Islet precursor cell (in vitro differentiated cells): ENCODE results near the gene SSNA1.
A peak's percentile ranks its signal among the peaks of the same experiment; 100 is the strongest.

Experiments
- DNase-seq: peaks from one replicate; pipeline ENCODE4 v3.0.0-alpha.2; 2018

SSNA1 gene

DNA sequence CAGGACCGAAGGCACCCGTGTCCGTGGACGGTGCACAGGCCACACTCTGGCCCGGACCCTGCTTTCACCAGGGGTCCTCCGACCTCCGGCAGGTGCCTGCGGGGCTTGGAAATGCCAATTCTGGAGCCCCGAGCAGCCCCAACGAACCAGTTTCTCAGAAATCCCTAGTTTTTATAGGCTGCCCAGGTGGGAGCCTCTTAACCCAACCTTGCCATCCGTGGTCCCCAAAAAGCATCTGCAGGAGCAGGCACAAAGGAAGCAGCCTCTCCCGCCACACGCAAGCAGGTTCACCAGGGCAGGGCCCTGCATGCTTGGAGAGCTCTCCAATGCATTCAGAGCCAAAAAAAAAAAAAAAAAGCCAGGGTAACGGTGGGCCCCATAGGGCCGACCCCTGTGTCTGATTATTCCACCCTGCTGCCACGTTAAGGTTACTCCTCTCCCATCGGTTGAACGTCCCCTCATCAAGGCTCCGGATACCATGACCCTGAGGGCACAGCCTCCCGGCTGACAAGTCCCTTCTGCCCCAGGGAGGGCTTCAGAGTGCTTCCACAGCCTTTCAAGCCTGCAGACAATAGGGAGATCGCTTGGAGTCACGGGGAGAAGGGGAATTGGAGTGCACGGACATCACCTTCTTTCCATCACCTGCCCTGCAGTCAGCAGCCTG is 12.9 kb downstream of the SSNA1 start:
- DNase-seq = no peak

DNA sequence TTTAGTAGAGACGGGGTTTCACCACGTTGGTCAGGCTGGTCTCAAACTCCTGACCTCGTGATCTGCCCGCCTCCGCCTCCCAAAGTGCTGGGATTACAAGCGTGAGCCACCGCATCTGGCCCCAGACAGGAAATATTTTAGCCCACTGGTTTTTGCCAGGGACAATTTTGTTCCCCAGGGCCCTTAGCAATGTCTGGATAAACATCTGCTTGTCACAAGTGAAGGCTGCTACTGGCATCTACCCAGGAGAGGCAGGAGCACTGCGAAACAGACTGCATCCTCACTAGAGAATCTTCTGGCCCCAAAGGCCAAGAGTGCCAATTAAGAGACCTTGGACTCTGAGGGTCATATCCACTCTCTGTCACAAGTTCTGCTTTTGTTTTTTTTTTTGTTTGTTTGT is 14.5 kb downstream of the SSNA1 start:
- DNase-seq = no peak

DNA sequence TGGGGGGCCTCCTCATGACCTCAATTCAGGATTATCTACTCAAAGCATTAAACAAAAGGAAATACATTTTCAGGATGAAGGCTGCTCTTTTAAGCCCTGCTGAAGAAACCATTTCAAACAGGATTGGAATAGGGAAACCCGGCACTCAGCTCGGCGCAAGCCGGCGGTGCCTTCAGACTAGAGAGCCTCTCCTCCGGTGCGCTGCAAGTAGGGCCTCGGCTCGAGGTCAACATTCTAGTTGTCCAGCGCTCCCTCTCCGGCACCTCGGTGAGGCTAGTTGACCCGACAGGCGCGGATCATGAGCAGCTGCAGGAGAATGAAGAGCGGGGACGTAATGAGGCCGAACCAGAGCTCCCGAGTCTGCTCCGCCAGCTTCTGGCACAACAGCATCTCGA is 16.3 kb downstream of the SSNA1 start:
- DNase-seq = no peak

DNA sequence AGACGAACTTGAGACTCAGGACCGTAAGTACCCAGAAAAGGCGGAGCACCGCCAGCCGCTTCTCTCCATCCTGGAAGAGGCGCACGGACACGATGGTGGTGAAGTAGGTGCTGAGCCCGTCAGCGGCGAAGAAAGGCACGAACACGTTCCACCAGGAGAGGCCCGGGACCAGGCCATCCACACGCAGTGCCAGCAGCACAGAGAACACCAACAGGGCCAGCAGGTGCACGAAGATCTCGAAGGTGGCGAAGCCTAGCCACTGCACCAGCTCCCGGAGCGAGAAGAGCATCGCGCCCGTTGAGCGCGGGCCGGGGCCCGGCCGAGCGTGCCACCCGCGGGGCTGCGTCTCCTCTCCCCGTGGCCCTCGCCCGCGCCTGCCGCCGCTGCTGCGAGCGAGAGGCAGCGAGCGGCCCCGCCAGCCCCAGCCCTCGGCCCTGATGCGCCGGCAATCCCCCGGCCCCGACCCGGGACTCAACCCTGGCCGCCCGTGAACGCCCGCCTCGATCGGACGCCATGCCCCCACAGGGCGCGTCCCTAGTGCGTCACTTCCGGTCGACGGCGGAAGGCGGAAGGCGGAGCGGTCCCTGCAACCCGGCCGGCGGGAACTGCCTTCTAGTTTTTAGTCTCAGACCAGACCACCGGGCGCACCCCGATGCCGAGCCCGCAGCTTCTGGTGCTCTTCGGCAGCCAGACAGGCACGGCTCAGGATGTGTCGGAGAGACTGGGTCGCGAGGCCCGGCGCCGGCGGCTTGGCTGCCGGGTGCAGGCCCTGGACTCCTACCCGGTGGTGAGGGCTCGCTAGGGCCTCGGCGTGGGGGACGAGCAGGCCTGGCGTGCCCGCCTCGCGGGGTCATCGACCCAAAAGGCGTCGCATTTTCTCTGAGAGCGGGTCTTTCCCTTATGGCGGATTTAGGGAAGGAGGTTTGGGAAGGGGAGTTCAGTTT is 16.9 kb downstream of the SSNA1 start, which contains the start of the genes NDOR1 and TMEM203:
Gene NDOR1, plus strand, starts transcription at position 575 of the 944 bp plus-strand sequence. Its CDS starts 78 bp downstream, at position 653.
Gene TMEM203, minus strand, starts transcription at position 523 of the 944 bp plus-strand sequence. Its CDS starts 234 bp downstream, at position 289.
- peak; percentile 93 for DNase-seq

DNA sequence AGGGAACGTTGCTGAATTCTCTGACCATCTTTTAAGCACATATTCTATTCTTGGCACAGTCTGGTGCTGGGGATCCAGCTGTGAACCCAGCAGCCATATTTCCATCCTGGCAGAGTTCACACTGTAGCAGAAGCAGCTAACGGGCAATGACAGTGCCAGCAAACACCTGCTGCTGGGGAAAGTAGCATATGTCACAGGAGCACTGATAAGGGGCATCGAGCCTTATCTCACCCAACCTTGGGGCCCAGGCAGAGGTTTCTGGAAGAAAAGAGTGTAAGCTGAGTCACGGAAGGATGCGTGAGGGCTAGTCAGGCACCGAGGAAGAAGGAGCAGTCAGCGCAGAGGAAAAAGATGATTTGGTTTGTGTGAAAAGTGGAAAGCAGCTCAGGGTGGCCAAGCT is 18.1 kb downstream of the SSNA1 start:
- no peak for DNase-seq

DNA sequence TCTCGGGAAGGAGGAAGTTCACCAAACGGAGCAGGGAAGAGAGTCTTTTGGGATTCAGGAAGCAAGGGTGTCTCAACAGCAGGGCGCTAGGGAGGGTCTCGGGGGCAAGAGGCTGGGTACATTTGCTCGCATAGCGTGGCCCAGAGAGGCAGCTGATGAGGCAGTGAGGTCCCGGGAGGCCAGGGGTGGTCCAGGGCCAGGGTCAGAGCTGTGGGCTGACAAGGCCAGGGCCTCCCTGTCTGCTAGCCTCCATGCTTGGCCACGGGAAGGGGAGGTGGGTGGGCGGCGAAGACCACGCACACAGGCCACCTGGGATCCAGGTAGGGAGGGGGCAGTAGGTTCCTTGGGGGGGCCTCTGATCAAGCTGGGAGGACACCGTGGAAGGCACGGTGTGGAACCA is 23.1 kb downstream of the SSNA1 start:
- no peak for DNase-seq

DNA sequence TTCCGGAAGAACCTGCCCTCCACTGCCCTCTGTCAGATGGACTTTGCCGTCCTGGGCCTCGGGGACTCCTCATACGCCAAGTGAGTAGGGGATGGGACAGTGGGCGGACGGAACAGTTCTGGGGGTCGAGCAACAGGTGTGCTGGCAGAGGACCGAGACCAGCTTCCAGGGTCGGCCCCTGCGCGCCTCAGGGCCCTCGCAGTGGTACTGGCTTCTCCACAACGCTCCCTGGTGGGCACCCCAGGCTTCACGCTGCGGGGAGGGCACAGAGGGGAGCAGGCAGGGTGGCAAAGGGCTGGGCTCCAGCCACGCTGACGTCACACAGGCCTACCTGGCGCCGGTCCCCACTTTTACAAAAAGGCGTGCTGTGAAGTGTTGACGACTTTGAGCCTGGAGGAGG is 24.0 kb downstream of the SSNA1 start:
- DNase-seq = no peak

DNA sequence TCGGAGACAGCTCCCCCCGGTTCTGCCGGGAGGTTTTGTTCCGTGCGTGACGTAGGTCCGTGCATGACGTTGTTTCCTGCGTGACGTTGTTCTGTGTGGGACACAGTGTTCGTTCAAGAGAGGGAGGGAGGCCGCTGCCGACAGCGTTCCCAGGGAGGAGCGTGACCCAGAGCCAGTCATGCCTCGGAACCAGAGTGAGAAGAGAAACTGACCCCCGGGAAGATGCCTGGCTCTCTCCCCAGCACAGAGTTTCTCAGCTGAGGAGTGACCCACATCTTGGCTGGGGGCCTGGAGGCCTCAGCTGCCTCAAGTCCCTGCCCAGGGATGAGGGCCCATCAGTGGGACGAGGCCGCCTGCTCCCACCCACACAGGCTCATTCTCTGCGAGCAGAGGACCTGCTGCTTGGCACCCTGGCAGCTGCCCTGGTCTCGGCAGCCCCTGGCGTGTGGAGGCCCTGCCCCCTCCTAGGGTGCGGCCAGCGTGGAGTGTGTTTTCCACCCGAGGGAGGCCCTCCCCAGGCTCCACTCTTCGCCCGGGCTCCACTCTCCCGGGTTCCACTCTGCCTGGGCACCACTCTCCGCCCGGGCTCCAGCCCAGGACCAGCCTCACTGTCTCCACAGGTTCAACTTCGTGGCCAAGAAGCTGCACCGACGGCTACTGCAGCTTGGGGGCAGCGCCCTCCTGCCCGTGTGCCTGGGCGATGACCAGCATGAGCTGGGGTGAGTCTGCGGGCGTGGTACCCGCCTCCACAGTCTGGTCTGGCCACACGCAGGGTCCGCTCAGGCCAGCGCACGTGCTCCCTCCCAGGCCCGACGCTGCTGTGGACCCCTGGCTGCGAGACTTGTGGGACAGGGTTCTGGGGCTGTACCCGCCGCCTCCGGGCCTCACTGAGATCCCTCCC is 24.9 kb downstream of the SSNA1 start:
- DNase-seq = no peak

DNA sequence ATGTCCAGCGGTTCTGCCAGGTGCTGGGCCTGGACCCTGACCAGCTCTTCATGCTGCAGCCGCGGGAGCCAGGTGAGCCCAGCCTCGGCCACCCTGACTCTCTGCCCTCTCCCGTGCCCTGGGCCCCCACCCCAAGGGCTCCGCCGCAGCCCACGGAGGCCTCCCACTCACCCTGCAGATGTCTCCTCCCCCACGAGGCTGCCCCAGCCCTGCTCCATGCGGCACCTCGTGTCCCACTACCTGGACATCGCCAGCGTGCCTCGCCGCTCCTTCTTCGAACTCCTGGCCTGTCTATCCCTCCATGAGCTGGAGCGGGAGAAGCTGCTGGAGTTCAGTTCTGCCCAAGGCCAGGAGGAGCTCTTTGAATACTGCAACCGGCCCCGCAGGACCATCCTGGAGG is 26.1 kb downstream of the SSNA1 start:
- DNase-seq = no peak

DNA sequence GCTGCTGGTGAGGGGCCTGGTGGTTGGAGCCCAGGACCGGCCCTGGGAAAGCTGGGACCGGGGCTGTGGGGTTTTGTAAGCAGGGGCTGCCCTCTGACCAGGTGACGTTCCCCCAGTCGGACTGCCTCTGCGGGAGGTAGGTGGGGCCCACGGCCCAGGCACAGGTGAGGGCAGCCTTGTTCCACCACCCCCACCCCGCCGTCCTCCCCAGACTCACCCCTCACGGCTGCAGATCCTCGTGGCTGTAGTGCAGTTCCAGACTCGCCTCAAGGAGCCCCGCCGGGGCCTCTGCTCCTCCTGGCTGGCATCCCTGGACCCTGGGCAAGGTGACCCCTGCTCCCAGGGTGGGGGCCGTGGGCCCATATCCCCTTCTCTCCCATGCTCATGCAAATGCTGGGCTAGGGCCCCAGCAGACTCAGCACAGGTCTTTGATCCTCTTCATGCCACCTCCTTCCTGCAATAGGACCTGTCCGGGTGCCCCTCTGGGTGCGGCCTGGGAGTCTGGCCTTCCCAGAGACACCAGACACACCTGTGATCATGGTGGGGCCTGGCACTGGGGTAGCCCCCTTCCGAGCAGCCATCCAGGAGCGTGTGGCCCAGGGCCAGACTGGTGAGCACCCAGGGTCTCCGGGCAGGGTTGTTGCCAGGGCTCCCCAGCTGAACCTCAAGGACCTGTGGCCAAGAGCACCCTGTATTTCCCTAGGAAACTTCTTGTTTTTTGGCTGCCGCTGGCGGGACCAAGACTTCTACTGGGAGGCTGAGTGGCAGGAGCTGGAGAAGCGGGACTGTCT is 26.9 kb downstream of the SSNA1 start:
- DNase-seq = no peak

DNA sequence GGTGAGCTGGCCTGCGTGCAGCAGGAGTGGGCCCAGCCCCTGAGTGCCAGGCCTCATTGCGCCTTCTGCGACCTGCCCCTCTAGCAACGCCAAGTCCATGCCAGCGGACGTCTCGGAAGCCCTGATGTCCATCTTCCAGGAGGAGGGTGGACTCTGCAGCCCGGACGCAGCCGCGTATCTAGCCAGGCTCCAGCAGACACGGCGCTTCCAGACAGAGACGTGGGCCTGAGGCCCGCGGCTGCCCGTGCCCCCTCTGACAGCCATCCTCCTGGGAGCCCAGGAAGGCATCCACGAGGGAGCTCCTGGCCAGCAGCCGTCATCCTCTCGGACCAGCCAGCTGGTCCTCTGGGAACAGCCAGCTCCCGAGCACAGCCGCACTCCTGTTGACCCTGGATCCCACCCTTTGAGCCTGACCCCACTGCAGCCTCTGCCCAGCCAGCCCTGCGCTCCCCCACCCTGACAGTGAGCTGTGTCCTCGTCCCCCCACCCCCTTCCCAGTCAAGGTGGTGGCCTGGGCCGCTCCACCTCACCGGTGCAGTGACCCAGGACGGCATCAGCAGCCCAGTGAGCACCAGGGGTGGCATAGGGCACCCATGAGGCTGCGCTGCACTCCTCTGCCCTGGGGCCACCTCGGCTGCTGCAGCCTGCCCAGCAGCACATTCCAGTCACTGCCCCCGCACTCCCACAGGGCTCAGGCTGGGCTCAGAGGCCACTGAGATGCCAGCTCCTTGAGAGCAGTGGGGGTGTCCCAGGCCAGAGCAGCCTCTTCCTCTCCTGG is 27.9 kb downstream of the SSNA1 start:
- no peak for DNase-seq

DNA sequence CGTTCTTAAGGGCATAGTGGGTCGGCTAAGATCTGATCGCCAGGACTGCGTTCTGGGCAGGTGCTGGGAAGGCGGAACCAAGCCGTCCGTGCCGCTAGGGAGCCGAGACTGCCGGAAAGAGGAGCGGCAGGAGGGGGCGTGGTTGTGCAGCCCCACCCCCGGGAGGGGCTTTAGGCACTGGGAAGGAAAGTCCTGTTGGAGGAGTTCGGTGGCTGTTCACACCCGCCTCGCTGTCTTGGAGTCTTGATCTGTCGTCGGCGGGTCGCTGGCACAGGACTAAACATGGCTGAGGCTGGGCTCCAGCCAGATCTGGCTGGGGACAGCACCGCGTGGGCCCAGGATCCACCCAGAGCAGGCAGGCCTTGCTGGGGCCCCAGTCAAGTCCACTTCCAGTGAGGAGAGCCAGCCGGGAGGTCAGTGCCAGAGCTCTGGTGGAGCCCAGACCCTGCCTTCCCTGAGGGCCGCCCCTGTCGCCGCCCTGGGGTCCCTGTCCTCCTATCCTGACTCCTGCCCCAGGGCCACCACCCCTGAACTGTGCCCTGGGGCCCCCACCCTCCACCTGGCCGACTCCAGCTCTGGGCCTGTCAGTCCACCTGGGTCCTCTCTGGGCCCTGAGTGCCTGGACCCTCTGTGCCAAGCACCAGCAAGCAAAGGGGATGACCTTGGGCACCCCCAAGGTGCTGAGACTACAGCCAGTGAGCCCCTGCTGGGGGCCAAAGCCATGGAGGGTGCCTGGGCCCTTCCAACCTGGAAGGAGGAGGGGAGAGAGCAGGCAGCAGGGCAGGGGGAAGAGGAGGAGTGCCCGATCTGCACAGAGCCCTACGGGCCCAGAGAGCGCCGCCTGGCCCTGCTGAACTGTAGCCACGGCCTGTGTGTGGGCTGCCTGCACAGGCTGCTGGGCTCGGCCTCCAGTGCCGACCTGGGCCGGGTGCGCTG is 29.1 kb downstream of the SSNA1 start:
- DNase-seq = peak; percentile 87

DNA sequence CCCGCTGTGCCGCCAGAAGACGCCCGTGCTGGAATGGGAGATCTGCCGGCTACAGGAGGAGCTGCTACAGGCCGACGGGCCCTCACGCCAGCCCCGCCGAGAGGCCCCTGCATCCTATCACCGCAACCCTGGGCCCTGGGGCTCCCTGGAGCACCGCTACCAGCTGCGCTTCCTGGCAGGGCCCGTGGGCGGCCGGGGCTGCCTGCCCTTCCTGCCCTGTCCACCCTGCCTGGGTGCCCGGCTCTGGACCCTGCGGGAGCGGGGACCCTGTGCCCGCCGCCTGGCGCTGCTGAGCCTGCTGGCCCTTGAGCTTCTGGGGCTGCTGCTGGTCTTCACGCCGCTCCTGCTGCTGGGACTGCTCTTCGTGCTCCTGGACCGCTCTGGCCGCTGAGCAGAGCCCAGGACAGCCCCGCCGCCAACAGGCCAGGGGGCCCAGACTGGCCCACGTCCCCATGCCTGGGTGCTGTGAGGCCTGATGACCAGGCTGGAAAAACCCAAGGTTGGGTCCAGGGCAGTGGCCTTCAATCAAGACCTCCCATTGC is 29.8 kb downstream of the SSNA1 start:
- no peak for DNase-seq

DNA sequence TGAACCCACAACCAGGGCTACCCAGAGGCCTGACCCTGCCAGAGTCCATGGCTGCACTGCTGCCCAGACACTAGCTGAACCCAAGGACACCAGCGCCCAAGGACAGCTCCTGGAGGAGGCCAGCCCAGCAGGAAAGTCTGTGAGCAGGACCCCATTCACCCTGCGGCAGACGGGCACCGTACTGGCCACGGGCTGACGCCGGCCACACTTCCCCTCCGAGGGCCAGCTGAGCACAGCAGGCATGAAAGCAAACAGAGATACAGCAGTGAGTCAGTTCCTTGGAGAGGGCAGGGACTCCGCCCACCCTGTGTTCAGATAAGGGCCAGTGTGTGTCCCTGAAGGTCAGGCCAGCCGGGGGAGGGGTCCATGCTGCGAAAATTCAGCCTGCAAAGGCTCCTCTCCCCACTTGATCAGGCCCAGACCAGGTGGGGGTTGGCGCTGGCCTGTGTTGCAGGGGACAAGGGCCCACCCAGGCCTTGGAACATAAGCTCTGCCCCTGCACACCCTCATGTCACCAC is 30.3 kb downstream of the SSNA1 start:
- DNase-seq = peak; percentile 84

DNA sequence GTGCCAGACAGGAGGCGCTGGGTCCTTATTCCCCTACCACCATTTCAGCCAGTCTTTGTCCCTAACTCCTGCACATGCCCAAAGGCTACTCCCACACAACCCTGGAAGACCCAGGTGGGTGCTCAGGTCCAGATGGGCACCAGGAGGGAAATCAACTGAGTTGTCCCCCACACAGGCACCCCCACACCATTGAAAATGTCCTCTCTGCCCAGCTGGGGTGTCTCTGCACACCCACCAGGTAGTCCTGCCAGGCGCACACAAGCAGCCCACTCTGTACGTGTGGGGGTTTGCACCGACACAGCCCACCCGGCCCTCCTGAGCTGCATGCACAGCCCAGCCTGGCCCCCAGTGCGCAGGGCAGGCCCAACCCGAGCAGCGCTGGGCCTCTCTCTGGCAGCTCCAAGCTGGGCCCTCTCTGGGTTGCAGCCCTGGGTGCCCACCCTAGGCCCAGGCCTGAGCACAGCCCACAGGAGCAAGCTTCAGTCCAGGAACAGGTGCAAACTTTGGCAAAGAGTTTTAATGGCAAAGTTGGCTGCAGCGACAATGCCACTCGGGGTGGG is 31.4 kb downstream of the SSNA1 start:
- DNase-seq = no peak

DNA sequence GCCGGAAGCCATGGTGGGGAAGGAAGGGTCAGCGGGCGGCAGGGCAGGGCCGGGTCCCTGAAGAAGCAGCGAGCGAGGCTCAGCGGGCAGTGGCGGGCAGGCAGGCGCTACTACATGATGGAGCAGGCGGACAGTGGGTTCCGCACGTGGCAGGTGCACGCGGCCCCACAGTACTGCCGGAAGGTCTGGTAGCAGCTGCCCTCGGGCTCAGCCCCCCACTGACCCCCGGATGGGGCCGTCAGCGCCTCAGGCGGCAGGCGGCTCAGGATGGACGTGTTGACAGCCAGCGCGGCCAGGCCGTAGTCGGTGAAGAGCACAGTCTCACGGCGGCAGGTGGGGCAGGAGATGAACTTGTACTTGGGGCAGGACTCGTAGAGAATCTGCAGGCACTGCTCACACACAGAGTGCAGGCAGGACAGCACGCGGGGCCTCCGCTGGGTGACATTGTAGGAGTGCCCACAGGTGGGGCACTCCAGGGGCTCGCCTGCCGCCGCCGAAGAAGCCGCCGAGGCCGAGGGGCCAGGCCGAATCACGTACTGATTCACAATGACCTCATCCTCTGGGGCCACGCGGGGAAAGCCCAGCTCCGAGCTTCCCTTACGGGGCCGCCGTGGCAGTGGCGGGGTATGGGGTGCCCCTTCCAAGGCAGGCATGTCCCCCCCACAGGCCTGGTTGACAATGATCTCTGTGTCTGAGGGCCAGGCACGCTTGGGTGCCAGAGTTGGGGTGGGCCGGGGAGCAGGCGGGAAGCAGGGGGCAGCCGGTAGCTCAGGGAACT is 32.0 kb downstream of the SSNA1 start:
- DNase-seq = no peak

DNA sequence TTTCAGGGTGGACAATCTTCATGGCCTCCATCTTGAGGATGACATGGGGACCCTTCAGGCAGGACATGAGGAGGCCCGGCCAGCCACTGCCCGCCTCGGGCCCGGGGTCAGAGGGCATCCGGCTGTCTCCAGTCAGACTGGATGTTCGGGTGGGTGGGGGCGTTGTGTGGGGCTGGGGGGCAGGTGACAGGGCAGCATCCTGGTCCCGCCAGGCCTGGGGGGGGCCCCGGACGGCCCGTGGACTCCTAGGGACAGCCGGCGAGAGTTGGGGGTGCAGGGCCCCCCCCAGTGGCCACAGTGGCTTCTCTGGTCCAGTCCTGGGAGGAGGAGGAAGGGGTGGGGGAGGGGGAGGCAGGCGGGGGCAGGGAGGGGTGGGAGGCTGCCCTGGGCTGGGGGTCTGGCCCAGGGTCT is 32.6 kb downstream of the SSNA1 start:
- DNase-seq = no peak

DNA sequence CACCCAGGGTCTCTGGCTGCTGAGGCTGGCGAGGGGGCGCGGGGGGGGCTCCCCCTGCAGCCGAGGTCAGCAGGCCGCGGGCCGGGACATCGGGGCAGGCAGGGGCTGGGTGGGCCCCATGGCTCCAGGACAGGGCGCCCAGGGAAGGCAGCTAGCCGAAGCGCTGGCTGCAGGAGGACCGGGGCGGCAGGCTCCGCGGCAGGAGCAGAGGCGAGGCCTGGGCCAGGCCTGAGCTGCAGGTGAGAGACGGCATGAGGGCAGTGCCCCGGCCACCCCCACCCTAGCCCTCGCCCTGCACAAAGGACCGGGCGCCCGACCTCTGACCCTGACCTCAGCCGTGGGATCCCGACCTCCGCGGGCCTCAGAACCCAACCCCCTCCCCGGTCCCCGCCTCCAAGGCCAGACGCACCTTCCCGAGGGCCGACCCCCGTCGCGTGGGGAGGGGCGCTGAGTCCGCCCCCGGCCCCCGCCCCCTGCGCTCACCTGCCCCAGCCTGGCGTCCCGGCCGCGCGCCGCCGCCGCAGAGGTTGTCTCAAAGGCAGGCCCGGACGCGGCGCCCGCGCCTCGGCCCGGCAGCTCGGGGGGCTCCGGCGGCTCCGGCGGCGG is 33.1 kb downstream of the SSNA1 start:
- no peak for DNase-seq
